IPS-20b (cell line): Measurements from ENCODE around the gene FHOD3.

ENCODE experiments used
- H3K27ac ChIP-seq: one replicate; pipeline ENCODE4 v1.5.1; 2013; ENCODE audit warnings: low read length
- H3K27me3 ChIP-seq: 2 replicates; pipeline ENCODE4 v1.6.1; 2013; ENCODE audit warnings: mild to moderate bottlenecking, low read length, inconsistent platforms; ENCODE audit not compliant: insufficient read depth
- H3K36me3 ChIP-seq: 2 replicates; pipeline ENCODE4 v1.6.1; 2013; ENCODE audit warnings: low read depth, mild to moderate bottlenecking, inconsistent platforms, low read length, moderate library complexity; ENCODE audit not compliant: insufficient read depth
- H3K4me1 ChIP-seq: 2 replicates; pipeline ENCODE4 v1.6.1; 2013; ENCODE audit warnings: mild to moderate bottlenecking, control low read depth, inconsistent platforms, low read length, moderate library complexity; ENCODE audit not compliant: insufficient read depth
- H3K4me3 ChIP-seq: 2 replicates; pipeline ENCODE4 v1.5.1; 2013; ENCODE audit warnings: mild to moderate bottlenecking, low read length, inconsistent platforms
- H3K9ac ChIP-seq: 2 replicates; pipeline ENCODE4 v1.6.1; 2013; ENCODE audit warnings: low read depth, mild to moderate bottlenecking, inconsistent platforms, low read length, moderate library complexity
- H3K9me3 ChIP-seq: 2 replicates; pipeline ENCODE4 v1.6.1; 2013; ENCODE audit warnings: mild to moderate bottlenecking, low read depth, low read length, inconsistent platforms; ENCODE audit not compliant: insufficient read depth

The FHOD3 gene

GRCh38 chr18:36378205-36378604, 80.7 kb downstream of the FHOD3 start:
- H3K27ac ChIP-seq, result no peak overlapping the region
- no peaks in the 10 kb centered on the region for H3K4me1 ChIP-seq
- no peaks in the 10 kb centered on the region for H3K27me3 ChIP-seq
- no peak overlapping the region for H3K4me3 ChIP-seq
- H3K9me3 ChIP-seq, result no peaks in the 10 kb centered on the region
- no peak overlapping the region for H3K9ac ChIP-seq
- H3K36me3 ChIP-seq, result no peaks in the 10 kb centered on the region

- Histone ChIP-seq H3K4me1 (no peaks in the 10 kb centered on the region), H3K36me3 (no peaks in the 10 kb centered on the region), H3K27ac (no peak overlapping the region), H3K9me3 (no peaks in the 10 kb centered on the region), H3K9ac (no peak overlapping the region), H3K4me3 (no peak overlapping the region), H3K27me3 (no peaks in the 10 kb centered on the region)
Measured at GRCh38 chr18:36379435-36379984, 82.0 kb downstream of the FHOD3 start.

- Histone ChIP-seq H3K27ac (no peak overlapping the region), H3K9ac (no peak overlapping the region), H3K4me1 (no peaks in the 10 kb centered on the region), H3K4me3 (no peak overlapping the region), H3K9me3 (no peaks in the 10 kb centered on the region), H3K27me3 (no peaks in the 10 kb centered on the region), H3K36me3 (no peaks in the 10 kb centered on the region)
Measured at GRCh38 chr18:36380173-36380827, 82.8 kb downstream of the FHOD3 start.

- H3K4me1 ChIP-seq, result no peaks in the 10 kb centered on the region
- H3K9me3 ChIP-seq, result no peaks in the 10 kb centered on the region
- no peak overlapping the region for H3K4me3 ChIP-seq
- no peaks in the 10 kb centered on the region for H3K36me3 ChIP-seq
- H3K9ac ChIP-seq, result no peak overlapping the region
- H3K27ac ChIP-seq, result no peak overlapping the region
- no peaks in the 10 kb centered on the region for H3K27me3 ChIP-seq
Measured at GRCh38 chr18:36381075-36381474, 83.6 kb downstream of the FHOD3 start.

- H3K4me1 ChIP-seq, result no peaks in the 10 kb centered on the region
- H3K27ac ChIP-seq, result no peak overlapping the region
- no peaks in the 10 kb centered on the region for H3K27me3 ChIP-seq
- H3K9ac ChIP-seq, result no peak overlapping the region
- H3K4me3 ChIP-seq, result no peak overlapping the region
- no peaks in the 10 kb centered on the region for H3K9me3 ChIP-seq
- no peaks in the 10 kb centered on the region for H3K36me3 ChIP-seq
Measured at GRCh38 chr18:36382854-36383253, 85.3 kb downstream of the FHOD3 start.

GRCh38 chr18:36386150-36386920, 88.8 kb downstream of the FHOD3 start:
- no peaks in the 10 kb centered on the region for H3K27me3 ChIP-seq
- H3K4me3 ChIP-seq, result no peak overlapping the region
- no peaks in the 10 kb centered on the region for H3K36me3 ChIP-seq
- no peak overlapping the region for H3K27ac ChIP-seq
- H3K4me1 ChIP-seq, result no peaks in the 10 kb centered on the region; the same call in 1 of the 2 replicates
- no peak overlapping the region for H3K9ac ChIP-seq
- no peaks in the 10 kb centered on the region for H3K9me3 ChIP-seq

GRCh38 chr18:36387310-36387709, 89.8 kb downstream of the FHOD3 start:
- H3K27me3 ChIP-seq, result no peaks in the 10 kb centered on the region
- H3K9me3 ChIP-seq, result no peaks in the 10 kb centered on the region
- no peak overlapping the region for H3K4me3 ChIP-seq
- no peak overlapping the region for H3K9ac ChIP-seq
- H3K36me3 ChIP-seq, result no peaks in the 10 kb centered on the region
- no peaks in the 10 kb centered on the region; the same call in 1 of the 2 replicates for H3K4me1 ChIP-seq
- no peak overlapping the region for H3K27ac ChIP-seq

- Histone ChIP-seq H3K9me3 (no peaks in the 10 kb centered on the region), H3K27ac (no peak overlapping the region), H3K4me3 (no peak overlapping the region), H3K27me3 (no peaks in the 10 kb centered on the region), H3K4me1 (no peaks in the 10 kb centered on the region; the same call in 1 of the 2 replicates), H3K36me3 (no peaks in the 10 kb centered on the region), H3K9ac (no peak overlapping the region)
Measured at GRCh38 chr18:36388310-36388709, 90.8 kb downstream of the FHOD3 start.

GRCh38 chr18:36389027-36389426, 91.5 kb downstream of the FHOD3 start:
- no peak overlapping the region for H3K27ac ChIP-seq
- H3K36me3 ChIP-seq, result no peaks in the 10 kb centered on the region
- H3K27me3 ChIP-seq, result no peaks in the 10 kb centered on the region
- no peaks in the 10 kb centered on the region for H3K9me3 ChIP-seq
- H3K4me1 ChIP-seq, result no peaks in the 10 kb centered on the region; the same call in 1 of the 2 replicates
- no peak overlapping the region for H3K4me3 ChIP-seq
- no peak overlapping the region for H3K9ac ChIP-seq

GRCh38 chr18:36389811-36390581, 92.5 kb downstream of the FHOD3 start:
- H3K9ac ChIP-seq, result no peak overlapping the region
- no peak overlapping the region for H3K4me3 ChIP-seq
- H3K4me1 ChIP-seq, result no peaks in the 10 kb centered on the region; the same call in 1 of the 2 replicates
- no peaks in the 10 kb centered on the region for H3K27me3 ChIP-seq
- no peaks in the 10 kb centered on the region for H3K36me3 ChIP-seq
- H3K27ac ChIP-seq, result no peak overlapping the region
- H3K9me3 ChIP-seq, result 0 out of 2 replicates have a peak, but pooled peaks cover 5% of the 10 kb centered on the region

- no peaks in the 10 kb centered on the region for H3K27me3 ChIP-seq
- H3K36me3 ChIP-seq, result no peaks in the 10 kb centered on the region
- no peak overlapping the region for H3K9ac ChIP-seq
- H3K4me1 ChIP-seq, result no peaks in the 10 kb centered on the region; the same call in 1 of the 2 replicates
- H3K4me3 ChIP-seq, result no peak overlapping the region
- peaks cover 14% of the 10 kb centered on the region; the same call in 1 of the 2 replicates for H3K9me3 ChIP-seq
- no peak overlapping the region for H3K27ac ChIP-seq
Measured at GRCh38 chr18:36391426-36392145, 94.1 kb downstream of the FHOD3 start.
